Caco-2 (cell line): ENCODE data around the gene GMPPA. TPM values are rescaled to one million over a fixed set of nuclear protein-coding genes. Genes with fewer than 3 reads are reported as not detected.
A peak's percentile ranks its signal among the peaks of the same experiment; 100 is the strongest.

ENCODE experiments used
- BruUV-seq: library from RNA; stranded (reverse); fragments of 400-500 nt; replicated peaks from 2 replicates; lab custom pipeline; 2021; lab: Mats Ljungman, UMichigan
- CTCF ChIA-PET: fragments of 300-600 bp; sonication (Branson Sonifier 250); formaldehyde crosslinking; loops from one replicate; lab custom pipeline; 2022; ENCODE audit warnings: antibody characterized with exemption; lab: Charles Lee
- POLR2A ChIA-PET: fragments of 300-600 bp; sonication (Branson Sonifier 250); formaldehyde crosslinking; loops from one replicate; lab custom pipeline; 2022; ENCODE audit warnings: antibody characterized with exemption; lab: Charles Lee
- DNase-seq, 2 experiments: peaks; one replicate each; pipeline versions ENCODE4 v3.0.0 to v3.0.0-alpha.2; 2020 to 2022
- H3K27me3 ChIP-seq: replicated peaks from 2 replicates; pipeline ENCODE4 v1.6.0; 2011; ENCODE audit warnings: low read length; ENCODE audit not compliant: control insufficient read depth, insufficient read depth
- H3K36me3 ChIP-seq: 2 replicates; pipeline ENCODE4 v1.5.1; 2011; ENCODE audit warnings: low read length; ENCODE audit not compliant: control insufficient read depth, insufficient read depth
- H3K4me1 ChIP-seq: fragments of 250-450 bp; sonication (Bioruptor Pico); 2 replicates; pipeline ENCODE4 v1.5.1; 2020; ENCODE audit warnings: mild to moderate bottlenecking
- H3K4me3 ChIP-seq: 2 replicates; pipeline ENCODE4 v1.5.1; 2011; ENCODE audit warnings: low read depth, mild to moderate bottlenecking, control low read depth, low read length
- H3K9me3 ChIP-seq: fragments of 250-450 bp; sonication (Bioruptor Pico); 2 replicates; pipeline ENCODE4 v1.5.1; 2020; ENCODE audit warnings: mild to moderate bottlenecking, moderate library complexity
- H3K27ac Mint-ChIP-seq: one replicate; pipeline ENCODE4 v1.8.0; 2022; ENCODE audit warnings: mixed read lengths; ENCODE audit not compliant: unreplicated experiment
- H3K27me3 Mint-ChIP-seq: one replicate; pipeline ENCODE4 v1.8.0; 2022; ENCODE audit warnings: mixed read lengths; ENCODE audit not compliant: insufficient read depth, unreplicated experiment
- H3K36me3 Mint-ChIP-seq: one replicate; pipeline ENCODE4 v1.8.0; 2022; ENCODE audit warnings: mild to moderate bottlenecking, mixed read lengths; ENCODE audit not compliant: insufficient read depth, unreplicated experiment
- H3K4me1 Mint-ChIP-seq: one replicate; pipeline ENCODE4 v1.8.0; 2022; ENCODE audit warnings: low read depth, mixed read lengths; ENCODE audit not compliant: unreplicated experiment
- H3K4me3 Mint-ChIP-seq: one replicate; pipeline ENCODE4 v1.8.0; 2022; ENCODE audit warnings: mild to moderate bottlenecking, moderate library complexity, mixed read lengths; ENCODE audit not compliant: unreplicated experiment
- H3K9me3 Mint-ChIP-seq: one replicate; pipeline ENCODE4 v1.8.0; 2022; ENCODE audit warnings: mixed read lengths; ENCODE audit not compliant: unreplicated experiment
- CTCF ChIP-seq, 2 experiments: fragments of 200-600 bp in 1 of 2; IDR thresholded peaks; 1 replicate in 1 of 2; 2 replicates in 1 of 2; pipeline versions ENCODE4 v1.5.1 to v1.8.0; 2011 to 2022; ENCODE audit warnings: antibody characterized with exemption in 1 of 2, control low read depth in 1 of 2, inconsistent platforms in 1 of 2, low read depth in 1 of 2, low read length in 1 of 2, mild to moderate bottlenecking in 1 of 2, moderate library complexity in 1 of 2; ENCODE audit not compliant: insufficient read depth in 1 of 2, severe bottlenecking in 1 of 2, unreplicated experiment in 1 of 2
- intact Hi-C: fragments of 100-400 bp; cut with micrococcal nuclease; formaldehyde crosslinking; loops from one replicate; pipeline ENCODE4 v1.10.0; 2022; ENCODE audit not compliant: unreplicated experiment
- total RNA-seq: library from RNA; stranded (reverse); gene quantifications from 2 replicates; pipeline ENCODE4 v1.2.3, GENCODE V29; 2022

GMPPA gene
- total RNA-seq, 1 experiment from 2014 or later: 53.7 TPM

GRCh38 chr2:219474285-219475060 lies 24.2 kb upstream of the GMPPA start:
- no peak overlapping the region for H3K4me3 ChIP-seq
- H3K9me3 ChIP-seq: no peaks in the 10 kb centered on the region
- intact Hi-C loops: no loop called here
- no peaks in the 10 kb centered on the region for H3K4me1 Mint-ChIP-seq
- no peaks in the 10 kb centered on the region for H3K9me3 Mint-ChIP-seq
- H3K27me3 Mint-ChIP-seq: no peaks in the 10 kb centered on the region
- BruUV-seq: no TSS peak
- ChIA-PET CTCF (interaction anchor here (0.7 to 1.0 kb wide), 4 partner anchors 15 to 161 kb away, joined by 3 to 6 read pairs (median 5); no protein-coding TSS in a partner anchor), POLR2A (no interaction called here)
- no peak for TF ChIP-seq CTCF (IDR thresholded peaks at IDR 0.05; ENCODE audit: insufficient read depth in 1 of 2, low read depth in 1 of 2, low read length in 1 of 2, severe bottlenecking in 1 of 2, unreplicated experiment in 1 of 2)
- H3K27me3 ChIP-seq: no peaks in the 10 kb centered on the region
- H3K4me1 ChIP-seq: no peaks in the 10 kb centered on the region
- H3K4me3 Mint-ChIP-seq: no peak overlapping the region
- no peaks in the 10 kb centered on the region for H3K36me3 Mint-ChIP-seq
- no peaks in the 10 kb centered on the region for H3K36me3 ChIP-seq
- no peak for DNase-seq
- no peak overlapping the region for H3K27ac Mint-ChIP-seq

- no peak for TF ChIP-seq CTCF (IDR thresholded peaks at IDR 0.05; ENCODE audit: insufficient read depth in 1 of 2, low read depth in 1 of 2, low read length in 1 of 2, severe bottlenecking in 1 of 2, unreplicated experiment in 1 of 2)
- BruUV-seq: no TSS peak
- POLR2A ChIA-PET: no interaction called here
- Mint-ChIP-seq H3K36me3 (no peaks in the 10 kb centered on the region), H3K4me3 (no peak overlapping the region), H3K4me1 (no peaks in the 10 kb centered on the region), H3K9me3 (no peaks in the 10 kb centered on the region), H3K27ac (no peak overlapping the region), H3K27me3 (no peaks in the 10 kb centered on the region)
- no peak for DNase-seq
- CTCF ChIA-PET: interaction anchor here (1.2 to 3.5 kb wide), 4 partner anchors 20 to 87 kb away, joined by 3 to 22 read pairs (median 8); partner anchors contain the start of genes DNPEP and GMPPA
- H3K4me3 ChIP-seq: no peak overlapping the region
- H3K36me3 ChIP-seq: no peaks in the 10 kb centered on the region
- no peaks in the 10 kb centered on the region for H3K27me3 ChIP-seq
- H3K9me3 ChIP-seq: no peaks in the 10 kb centered on the region
- H3K4me1 ChIP-seq: no peaks in the 10 kb centered on the region
- intact Hi-C loops: no loop called here
Observed at GRCh38 chr2:219475278-219475677, 23.4 kb upstream of the GMPPA start.

- Histone ChIP-seq H3K36me3 (no peaks in the 10 kb centered on the region), H3K9me3 (no peaks in the 10 kb centered on the region), H3K4me1 (no peaks in the 10 kb centered on the region), H3K27me3 (no peaks in the 10 kb centered on the region), H3K4me3 (no peak overlapping the region)
- intact Hi-C loops: loop anchor here (1.0 kb wide), 2 partner anchors 45 to 54 kb away; no protein-coding TSS in a partner anchor
- H3K4me1 Mint-ChIP-seq: no peaks in the 10 kb centered on the region
- no peaks in the 10 kb centered on the region for H3K9me3 Mint-ChIP-seq
- BruUV-seq: no TSS peak
- H3K27ac Mint-ChIP-seq: no peak overlapping the region
- H3K4me3 Mint-ChIP-seq: peak overlapping the region; percentile 10
- peak; percentile 74 to 87 for DNase-seq
- peak; percentile 91 to 94 for TF ChIP-seq CTCF (IDR thresholded peaks at IDR 0.05; ENCODE audit: insufficient read depth in 1 of 2, low read depth in 1 of 2, low read length in 1 of 2, severe bottlenecking in 1 of 2, unreplicated experiment in 1 of 2)
- ChIA-PET POLR2A (interaction anchor here (0.5 kb wide), 1 partner anchor 33 kb away, joined by 3 read pairs; no protein-coding TSS in a partner anchor), CTCF (interaction anchor here (0.6 to 3.5 kb wide), 8 partner anchors 12 to 88 kb away, joined by 3 to 22 read pairs (median 4); partner anchors contain the start of genes DNPEP and GMPPA)
- no peaks in the 10 kb centered on the region for H3K36me3 Mint-ChIP-seq
- H3K27me3 Mint-ChIP-seq: no peaks in the 10 kb centered on the region
Observed at GRCh38 chr2:219475697-219476651, 22.7 kb upstream of the GMPPA start.
